Spleen (tissue), 7 donors: ENCODE results near the gene POLD3.

Source experiments
- CTCF ChIP-seq, 11 experiments: fragments of 200-600 bp in 7 of 11; fragments of 450-650 bp in 4 of 11; sonication (generic) in 4 of 11; IDR thresholded peaks in 8 of 11; conservative IDR thresholded peaks in 3 of 11; 1 replicate in 7 of 11; 2 replicates in 4 of 11; pipeline versions ENCODE4 v1.4.0 to v1.8.0; 2016 to 2021; ENCODE audit warnings: antibody characterized with exemption in 11 of 11, inconsistent platforms in 4 of 11, mild to moderate bottlenecking in 1 of 11
- POLR2A ChIP-seq, 3 donors: fragments of 450-650 bp; IDR thresholded peaks; one replicate each; pipeline ENCODE4 v1.5.1; 2017; ENCODE audit warnings: antibody characterized with exemption in 3 of 3, mild to moderate bottlenecking in 1 of 3
- POLR2AphosphoS5 ChIP-seq, 3 donors: sonication (generic); formaldehyde crosslinking; IDR thresholded peaks; one replicate each; pipeline ENCODE4 v1.5.1; 2017; ENCODE audit warnings: antibody characterized with exemption in 3 of 3
- donor health status: DM: no; HTN: no; CAD: no; lungs with moderate emphysema.
- donor health status: DM: no; HTN: no; CAD: no.
- donor health status: DM: no; HTN: no; CAD: no.

GRCh38 chr11:74683941-74684481 lies 91.6 kb downstream of the POLD3 start:
- TF ChIP-seq CTCF (IDR thresholded peaks at IDR 0.05 in 8 of 11, conservative IDR thresholded peaks at IDR 0.05 in 3 of 11) (no peak), POLR2A (IDR thresholded peaks at IDR 0.05) (no peak), POLR2AphosphoS5 (IDR thresholded peaks at IDR 0.05) (no peak)
